Thyroid gland (tissue), 4 donors: ENCODE results near the gene PLCB1.

Experiments used
- POLR2A ChIP-seq, 2 donors: fragments of 450-650 bp; IDR thresholded peaks; one replicate each; pipeline ENCODE4 v1.6.1; 2017; ENCODE audit warnings: antibody characterized with exemption in 2 of 2, mild to moderate bottlenecking in 2 of 2, moderate library complexity in 1 of 2
- TF ChIP-seq, protein P1 (sequence below), 6 experiments: fragments of 200-600 bp in 3 of 6; fragments of 450-650 bp in 3 of 6; sonication (generic) in 3 of 6; IDR thresholded peaks; one replicate each; pipeline ENCODE4 v1.5.1; 2016 to 2019; ENCODE audit warnings: antibody characterized with exemption in 6 of 6, mild to moderate bottlenecking in 2 of 6, inconsistent platforms in 1 of 6, moderate library complexity in 1 of 6

DNA sequence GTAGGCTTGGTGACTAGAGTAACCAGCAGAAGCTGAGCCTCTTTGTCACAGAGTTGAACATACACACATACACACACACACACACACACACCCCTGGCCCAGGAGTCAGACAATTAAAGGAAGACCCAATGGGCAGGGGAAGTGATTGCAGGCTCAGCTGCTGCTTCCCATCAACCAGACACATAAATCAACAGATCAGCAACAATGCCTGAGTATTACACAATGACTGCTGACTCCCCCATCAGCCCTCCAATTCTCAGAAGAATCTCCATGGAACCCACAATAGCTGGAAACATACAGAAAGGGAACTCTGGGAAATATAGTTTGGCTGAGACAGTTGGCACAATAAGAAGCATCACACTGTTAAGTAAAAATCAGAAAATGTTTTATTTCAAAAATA lies 666.4 kb downstream of the PLCB1 start:
- TF ChIP-seq, protein P1, sequence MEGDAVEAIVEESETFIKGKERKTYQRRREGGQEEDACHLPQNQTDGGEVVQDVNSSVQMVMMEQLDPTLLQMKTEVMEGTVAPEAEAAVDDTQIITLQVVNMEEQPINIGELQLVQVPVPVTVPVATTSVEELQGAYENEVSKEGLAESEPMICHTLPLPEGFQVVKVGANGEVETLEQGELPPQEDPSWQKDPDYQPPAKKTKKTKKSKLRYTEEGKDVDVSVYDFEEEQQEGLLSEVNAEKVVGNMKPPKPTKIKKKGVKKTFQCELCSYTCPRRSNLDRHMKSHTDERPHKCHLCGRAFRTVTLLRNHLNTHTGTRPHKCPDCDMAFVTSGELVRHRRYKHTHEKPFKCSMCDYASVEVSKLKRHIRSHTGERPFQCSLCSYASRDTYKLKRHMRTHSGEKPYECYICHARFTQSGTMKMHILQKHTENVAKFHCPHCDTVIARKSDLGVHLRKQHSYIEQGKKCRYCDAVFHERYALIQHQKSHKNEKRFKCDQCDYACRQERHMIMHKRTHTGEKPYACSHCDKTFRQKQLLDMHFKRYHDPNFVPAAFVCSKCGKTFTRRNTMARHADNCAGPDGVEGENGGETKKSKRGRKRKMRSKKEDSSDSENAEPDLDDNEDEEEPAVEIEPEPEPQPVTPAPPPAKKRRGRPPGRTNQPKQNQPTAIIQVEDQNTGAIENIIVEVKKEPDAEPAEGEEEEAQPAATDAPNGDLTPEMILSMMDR (IDR thresholded peaks at IDR 0.05), result no peak
- TF ChIP-seq POLR2A (IDR thresholded peaks at IDR 0.05), result no peak
